ENCODE data around the gene PDGFRB.

DNA sequence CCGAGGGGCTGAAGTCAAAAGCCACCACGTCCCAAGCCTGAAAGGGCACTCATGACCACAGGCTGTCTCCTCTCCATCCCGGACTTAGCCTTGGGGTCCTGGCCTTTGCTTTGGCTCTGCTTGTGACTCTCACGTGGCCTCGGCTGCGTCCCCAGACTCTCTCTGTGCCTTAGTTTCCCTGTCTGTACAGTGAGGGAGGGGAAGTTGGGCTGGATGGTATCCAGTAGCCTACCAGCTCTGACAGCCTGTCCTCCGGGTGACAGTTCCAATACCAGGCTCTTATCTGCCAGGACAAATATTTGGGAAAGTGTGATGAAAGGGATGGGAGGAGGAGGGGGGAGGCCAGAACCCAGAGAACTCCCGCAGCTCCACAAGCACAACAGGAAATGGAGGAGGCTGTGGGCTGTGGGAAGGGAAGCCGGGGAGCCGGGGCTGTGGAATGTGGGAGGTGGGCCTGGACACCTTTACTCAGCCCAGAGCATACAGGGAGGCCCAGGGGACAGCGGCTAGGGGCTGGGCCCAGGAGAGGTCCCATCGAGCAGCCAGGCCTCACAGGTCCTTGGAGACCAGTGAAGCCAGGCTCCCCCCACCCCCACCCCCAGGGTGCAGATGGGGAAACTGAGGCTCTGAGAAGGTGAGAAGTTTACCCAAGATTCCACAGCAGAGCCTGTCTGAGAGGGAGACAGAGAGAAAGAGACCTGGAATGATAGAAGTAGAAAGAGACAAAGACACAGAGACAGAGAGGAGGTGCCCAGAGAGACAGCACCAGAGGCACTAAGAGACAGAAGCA, 18.3 kb downstream of the PDGFRB start:
- TF ChIP-seq CTCF (conservative IDR thresholded peaks at IDR 0.05; ENCODE audit: low read length) (no peak), EZH2phosphoT487 (IDR thresholded peaks at IDR 0.05; ENCODE audit: borderline replicate concordance, low read depth, low read length) (no peak)
